ENCODE data around the gene MTG2. TPM values are rescaled to one million over a fixed set of nuclear protein-coding genes. Genes with fewer than 3 reads are reported as not detected.

Gene MTG2
- total RNA-seq, 1 experiment from 2014 or later: 110 TPM

DNA sequence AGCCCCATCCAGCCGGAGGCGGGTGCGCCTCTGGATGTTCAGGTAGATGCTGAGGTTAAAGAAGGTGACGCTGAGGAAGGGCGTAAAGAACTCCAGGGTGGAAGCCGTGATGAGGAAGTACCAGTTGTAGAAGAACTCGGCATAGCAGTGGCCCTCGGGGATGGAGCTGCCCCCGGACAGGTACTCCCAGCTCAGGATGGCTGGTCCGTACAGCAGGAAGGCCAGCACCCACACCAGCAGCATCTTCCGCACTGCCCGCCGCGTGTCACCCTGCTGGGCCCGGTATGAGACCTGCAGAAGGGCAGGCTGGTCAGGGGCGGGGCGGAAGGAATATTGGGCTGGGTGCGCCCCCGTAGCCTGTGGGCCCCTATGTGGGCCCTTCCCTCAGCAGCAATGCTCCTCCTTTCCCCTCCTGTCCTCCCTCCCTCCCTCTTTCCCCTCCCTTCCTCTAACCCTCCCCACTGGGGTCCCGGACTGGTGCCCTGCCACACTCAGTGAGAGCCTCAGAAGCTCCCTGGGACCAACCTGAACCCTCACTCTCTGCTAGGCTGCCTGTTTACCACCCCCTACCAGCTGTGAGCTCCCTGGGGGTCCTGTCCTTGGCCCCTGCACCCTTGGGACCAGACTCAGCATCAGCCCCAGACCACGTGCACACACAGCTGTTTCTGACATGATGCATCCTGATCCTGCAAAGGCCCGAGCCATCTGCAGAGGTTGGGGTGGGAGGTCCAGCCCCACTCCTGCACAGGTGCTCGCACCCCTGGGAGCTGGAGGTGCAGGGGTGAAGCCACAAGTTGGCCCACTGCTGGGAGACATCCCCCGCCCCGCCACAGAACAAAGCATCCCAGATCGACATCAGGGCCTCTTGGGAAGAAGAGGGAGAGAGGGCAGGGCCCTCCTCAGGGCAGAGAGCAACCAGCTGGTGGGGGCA lies 34.1 kb downstream of the MTG2 start:
- CTCF ChIA-PET: no interaction called here
- H3K9me3 ChIP-seq: no peaks in the 10 kb centered on the region
- peaks cover 28% of the 10 kb centered on the region for H3K27me3 ChIP-seq (replicated peaks; ENCODE audit: control insufficient read depth, insufficient read depth, low read length)
- no peak overlapping the region for H3K4me3 ChIP-seq (ENCODE audit: low read depth, low read length)
- peaks cover 26% of the 10 kb centered on the region for H3K4me1 ChIP-seq
- POLR2A ChIA-PET: no interaction called here
- BruUV-seq (replicated peaks): no TSS peak
- H3K27me3 Mint-ChIP-seq (ENCODE audit: insufficient read depth, unreplicated experiment): peaks cover 53% of the 10 kb centered on the region
- DNase-seq: no peak
- no peaks in the 10 kb centered on the region for H3K36me3 ChIP-seq (ENCODE audit: control insufficient read depth, insufficient read depth, low read length)
- H3K4me3 Mint-ChIP-seq (ENCODE audit: unreplicated experiment): no peak overlapping the region
- H3K27ac Mint-ChIP-seq (ENCODE audit: unreplicated experiment): no peak overlapping the region
- TF ChIP-seq, protein P1, sequence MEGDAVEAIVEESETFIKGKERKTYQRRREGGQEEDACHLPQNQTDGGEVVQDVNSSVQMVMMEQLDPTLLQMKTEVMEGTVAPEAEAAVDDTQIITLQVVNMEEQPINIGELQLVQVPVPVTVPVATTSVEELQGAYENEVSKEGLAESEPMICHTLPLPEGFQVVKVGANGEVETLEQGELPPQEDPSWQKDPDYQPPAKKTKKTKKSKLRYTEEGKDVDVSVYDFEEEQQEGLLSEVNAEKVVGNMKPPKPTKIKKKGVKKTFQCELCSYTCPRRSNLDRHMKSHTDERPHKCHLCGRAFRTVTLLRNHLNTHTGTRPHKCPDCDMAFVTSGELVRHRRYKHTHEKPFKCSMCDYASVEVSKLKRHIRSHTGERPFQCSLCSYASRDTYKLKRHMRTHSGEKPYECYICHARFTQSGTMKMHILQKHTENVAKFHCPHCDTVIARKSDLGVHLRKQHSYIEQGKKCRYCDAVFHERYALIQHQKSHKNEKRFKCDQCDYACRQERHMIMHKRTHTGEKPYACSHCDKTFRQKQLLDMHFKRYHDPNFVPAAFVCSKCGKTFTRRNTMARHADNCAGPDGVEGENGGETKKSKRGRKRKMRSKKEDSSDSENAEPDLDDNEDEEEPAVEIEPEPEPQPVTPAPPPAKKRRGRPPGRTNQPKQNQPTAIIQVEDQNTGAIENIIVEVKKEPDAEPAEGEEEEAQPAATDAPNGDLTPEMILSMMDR (IDR thresholded peaks at IDR 0.05; ENCODE audit: insufficient read depth in 1 of 2, low read depth in 1 of 2, low read length in 1 of 2, severe bottlenecking in 1 of 2, unreplicated experiment in 1 of 2): no peak
- no peaks in the 10 kb centered on the region for H3K36me3 Mint-ChIP-seq (ENCODE audit: insufficient read depth, unreplicated experiment)
- intact Hi-C loops (cut with micrococcal nuclease; ENCODE audit: unreplicated experiment): no loop called here
- H3K4me1 Mint-ChIP-seq (ENCODE audit: low read depth, unreplicated experiment): no peaks in the 10 kb centered on the region
- no peaks in the 10 kb centered on the region for H3K9me3 Mint-ChIP-seq (ENCODE audit: unreplicated experiment)

DNA sequence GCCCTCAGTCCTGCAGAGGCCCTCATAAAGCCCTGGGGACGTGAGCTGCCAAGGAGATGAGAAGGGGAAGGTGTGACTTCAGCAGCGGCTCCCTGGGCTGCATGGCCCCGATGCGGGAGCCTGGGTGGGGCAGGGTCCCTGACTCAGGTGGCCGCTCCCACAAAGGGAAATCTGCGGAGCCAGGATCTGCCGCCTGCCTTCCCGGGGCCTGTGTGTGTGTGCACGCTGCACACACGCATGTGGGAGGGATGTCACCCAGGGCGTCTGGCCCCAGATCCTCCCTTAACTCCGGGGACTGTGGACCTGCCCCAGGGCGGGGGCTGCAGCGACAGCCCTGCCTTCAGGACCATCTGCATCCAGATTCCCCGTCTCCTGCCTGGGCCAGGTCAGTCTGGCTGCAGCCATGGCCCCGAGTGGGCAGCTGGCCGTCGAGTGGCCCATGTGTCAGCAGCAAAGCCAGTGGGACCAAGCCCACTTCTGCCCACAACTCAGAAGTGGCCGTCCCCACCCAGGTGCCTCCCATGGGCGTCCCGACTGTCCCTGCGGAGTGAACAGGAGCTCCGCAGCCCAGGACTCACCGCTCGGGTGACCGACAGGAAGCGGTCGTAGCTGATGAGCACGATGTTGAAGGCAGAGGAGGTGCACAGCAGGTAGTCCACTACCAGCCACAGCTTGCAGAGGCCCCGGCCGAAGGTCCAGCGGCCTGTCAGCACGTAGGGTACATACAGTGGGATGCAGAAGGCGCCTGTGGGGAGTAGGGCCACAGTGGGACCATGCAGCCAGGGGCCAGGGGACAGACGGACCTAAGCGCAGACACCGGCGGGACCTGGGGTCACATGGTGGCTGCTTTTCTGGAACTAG lies 35.3 kb downstream of the MTG2 start:
- Histone ChIP-seq H3K9me3 (no peaks in the 10 kb centered on the region), H3K4me3 (ENCODE audit: low read depth, low read length) (no peak overlapping the region), H3K4me1 (peaks cover 26% of the 10 kb centered on the region), H3K27me3 (replicated peaks; ENCODE audit: control insufficient read depth, insufficient read depth, low read length) (peaks cover 31% of the 10 kb centered on the region), H3K36me3 (ENCODE audit: control insufficient read depth, insufficient read depth, low read length) (no peaks in the 10 kb centered on the region)
- BruUV-seq (replicated peaks): no TSS peak
- intact Hi-C loops (cut with micrococcal nuclease; ENCODE audit: unreplicated experiment): no loop called here
- ChIA-PET POLR2A (interaction anchor here (0.7 kb wide), 1 partner anchor 92 kb away, joined by 3 read pairs; no protein-coding TSS in a partner anchor), CTCF (no interaction called here)
- DNase-seq: no peak
- H3K4me1 Mint-ChIP-seq (ENCODE audit: low read depth, unreplicated experiment): no peaks in the 10 kb centered on the region
- H3K9me3 Mint-ChIP-seq (ENCODE audit: unreplicated experiment): no peaks in the 10 kb centered on the region
- H3K27me3 Mint-ChIP-seq (ENCODE audit: insufficient read depth, unreplicated experiment): peaks cover 59% of the 10 kb centered on the region
- TF ChIP-seq, protein P1 (IDR thresholded peaks at IDR 0.05; ENCODE audit: insufficient read depth in 1 of 2, low read depth in 1 of 2, low read length in 1 of 2, severe bottlenecking in 1 of 2, unreplicated experiment in 1 of 2): no peak
- H3K36me3 Mint-ChIP-seq (ENCODE audit: insufficient read depth, unreplicated experiment): no peaks in the 10 kb centered on the region
- H3K4me3 Mint-ChIP-seq (ENCODE audit: unreplicated experiment): peak overlapping the region; percentile 65
- H3K27ac Mint-ChIP-seq (ENCODE audit: unreplicated experiment): no peak overlapping the region

Data from Caco-2 (cell line).